Measurements from ENCODE around the gene HMCN2.
"Not testable (repeated sequence)": the region's sequence is repeated elsewhere in the genome, so short reads cannot be mapped to it uniquely, and the experiment has no call there.

Gene HMCN2

GRCh38 chr9:130336885-130337284 lies 71.3 kb downstream of the HMCN2 start:
- TF ChIP-seq CTCF (IDR thresholded peaks at IDR 0.05; ENCODE audit: low read depth, low read length, missing control alignments), result no peak
- no peak for DNase-seq (ENCODE audit: low read depth)
- no peak overlapping the region for H3K4me3 ChIP-seq (ENCODE audit: low read depth, low read length)

GRCh38 chr9:130337318-130337717 lies 71.8 kb downstream of the HMCN2 start:
- TF ChIP-seq CTCF (IDR thresholded peaks at IDR 0.05; ENCODE audit: low read depth, low read length, missing control alignments), result no peak
- no peak overlapping the region for H3K4me3 ChIP-seq (ENCODE audit: low read depth, low read length)
- DNase-seq (ENCODE audit: low read depth), result no peak

GRCh38 chr9:130337784-130338380 lies 72.3 kb downstream of the HMCN2 start:
- no peak for TF ChIP-seq CTCF (IDR thresholded peaks at IDR 0.05; ENCODE audit: low read depth, low read length, missing control alignments)
- H3K4me3 ChIP-seq (ENCODE audit: low read depth, low read length), result no peak overlapping the region
- DNase-seq (ENCODE audit: low read depth), result no peak

- DNase-seq (ENCODE audit: low read depth); H3K4me3 ChIP-seq (ENCODE audit: low read depth, low read length): not testable (repeated sequence)
These were observed 73.3 kb downstream of the HMCN2 start for GRCh38 chr9:130338891-130339290.

- TF ChIP-seq CTCF (IDR thresholded peaks at IDR 0.05; ENCODE audit: low read depth, low read length, missing control alignments), result no peak
- H3K4me3 ChIP-seq (ENCODE audit: low read depth, low read length), result no peak overlapping the region
- no peak for DNase-seq (ENCODE audit: low read depth)
These were observed 73.7 kb downstream of the HMCN2 start for GRCh38 chr9:130339306-130339705.

- no peak overlapping the region for H3K4me3 ChIP-seq (ENCODE audit: low read depth, low read length)
- no peak for TF ChIP-seq CTCF (IDR thresholded peaks at IDR 0.05; ENCODE audit: low read depth, low read length, missing control alignments)
- no peak for DNase-seq (ENCODE audit: low read depth)
These were observed 74.5 kb downstream of the HMCN2 start for GRCh38 chr9:130340011-130340410.

- DNase-seq (ENCODE audit: low read depth); H3K4me3 ChIP-seq (ENCODE audit: low read depth, low read length): not testable (repeated sequence)
These were observed 75.0 kb downstream of the HMCN2 start for GRCh38 chr9:130340557-130340956.

GRCh38 chr9:130341128-130341527 lies 75.6 kb downstream of the HMCN2 start:
- DNase-seq (ENCODE audit: low read depth), result no peak
- no peak for TF ChIP-seq CTCF (IDR thresholded peaks at IDR 0.05; ENCODE audit: low read depth, low read length, missing control alignments)
- H3K4me3 ChIP-seq (ENCODE audit: low read depth, low read length), result no peak overlapping the region
